HS-27A (cell line): ENCODE results near the gene RPA3.

Experiments
- DNase-seq: peaks from one replicate; pipeline ENCODE4 v3.0.0-alpha.2; 2012; ENCODE audit warnings: low read depth, missing footprints

RPA3 gene

GRCh38 chr7:7732621-7733281 is 14.3 kb upstream of the RPA3 start:
- peak; percentile 23 for DNase-seq

GRCh38 chr7:7731732-7732131 is 13.3 kb upstream of the RPA3 start:
- DNase-seq: no peak

- no peak for DNase-seq
Observed at GRCh38 chr7:7720750-7721621, 2.6 kb upstream of the RPA3 start.

GRCh38 chr7:7720193-7720592 is 1.8 kb upstream of the RPA3 start:
- no peak for DNase-seq

GRCh38 chr7:7719236-7719635 is 829 bp upstream of the RPA3 start:
- peak; percentile 39 for DNase-seq

GRCh38 chr7:7713730-7714129 is 4.7 kb downstream of the RPA3 start:
- DNase-seq: no peak

GRCh38 chr7:7710469-7710868 is 7.9 kb downstream of the RPA3 start:
- DNase-seq: no peak

- no peak for DNase-seq
Observed at GRCh38 chr7:7709291-7709690, 9.1 kb downstream of the RPA3 start.

GRCh38 chr7:7707806-7708205 is 10.6 kb downstream of the RPA3 start:
- DNase-seq: no peak

DNA sequence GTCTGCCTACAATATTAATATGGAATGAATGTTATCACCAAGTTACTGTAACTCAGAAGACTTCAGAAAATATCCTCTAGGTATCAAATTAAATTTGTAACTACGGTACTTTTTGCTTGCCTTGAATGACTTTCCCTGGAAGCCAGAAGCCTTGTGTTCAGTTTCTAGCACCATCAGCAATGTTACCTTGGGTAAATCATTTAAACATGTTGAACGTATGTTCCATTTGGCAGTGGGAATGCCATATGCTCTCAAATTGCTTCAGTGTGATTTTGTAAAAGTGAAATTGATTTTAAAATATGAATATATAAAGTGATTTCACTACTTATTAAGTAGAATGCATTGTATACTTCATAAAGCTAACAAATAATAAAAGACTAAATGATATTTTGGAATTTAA is 11.2 kb downstream of the RPA3 start:
- DNase-seq: no peak

GRCh38 chr7:7706556-7707172 is 11.7 kb downstream of the RPA3 start:
- no peak for DNase-seq

- DNase-seq: no peak
Observed at GRCh38 chr7:7706101-7706511, 12.3 kb downstream of the RPA3 start.

GRCh38 chr7:7705318-7705717 is 13.1 kb downstream of the RPA3 start:
- DNase-seq: no peak

DNA sequence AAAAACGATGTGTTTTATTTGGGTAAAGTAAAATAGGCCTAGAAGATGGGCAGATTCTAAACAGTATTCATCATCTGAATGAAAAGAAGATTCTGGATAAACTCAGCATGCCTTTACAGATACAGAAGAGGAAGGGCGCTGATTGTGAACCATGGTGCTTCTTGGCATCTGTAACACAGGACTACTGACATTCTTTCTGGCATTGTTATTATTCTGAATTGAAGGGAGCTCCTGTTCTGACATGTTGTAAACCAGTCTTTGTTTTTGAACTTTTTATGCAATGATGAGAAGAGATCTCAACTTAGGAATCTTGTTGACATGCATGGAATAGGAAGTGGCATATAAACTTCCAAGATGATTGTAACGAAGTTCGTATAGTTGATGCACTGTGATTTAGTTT is 13.5 kb downstream of the RPA3 start:
- DNase-seq: no peak

DNA sequence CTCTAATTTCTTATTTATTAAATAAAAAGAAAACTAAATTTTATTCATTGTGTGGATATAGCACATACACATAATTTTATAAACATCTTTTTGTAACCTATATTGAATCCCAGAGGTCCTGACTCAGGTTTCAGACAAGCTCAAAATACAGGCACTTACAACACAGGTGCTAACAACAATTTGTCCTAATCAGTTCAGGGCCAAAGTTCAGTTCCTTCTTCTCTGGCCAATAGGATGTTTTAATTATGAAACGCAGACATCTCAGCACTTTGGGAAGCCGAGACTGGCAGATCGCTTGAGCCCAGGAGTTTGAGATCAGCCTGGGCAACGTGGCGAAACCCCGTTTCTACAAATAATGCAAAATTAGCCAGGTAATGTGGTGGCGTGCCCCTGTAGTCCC is 15.0 kb downstream of the RPA3 start:
- no peak for DNase-seq

- no peak for DNase-seq
Observed at GRCh38 chr7:7702826-7703225, 15.6 kb downstream of the RPA3 start.

DNA sequence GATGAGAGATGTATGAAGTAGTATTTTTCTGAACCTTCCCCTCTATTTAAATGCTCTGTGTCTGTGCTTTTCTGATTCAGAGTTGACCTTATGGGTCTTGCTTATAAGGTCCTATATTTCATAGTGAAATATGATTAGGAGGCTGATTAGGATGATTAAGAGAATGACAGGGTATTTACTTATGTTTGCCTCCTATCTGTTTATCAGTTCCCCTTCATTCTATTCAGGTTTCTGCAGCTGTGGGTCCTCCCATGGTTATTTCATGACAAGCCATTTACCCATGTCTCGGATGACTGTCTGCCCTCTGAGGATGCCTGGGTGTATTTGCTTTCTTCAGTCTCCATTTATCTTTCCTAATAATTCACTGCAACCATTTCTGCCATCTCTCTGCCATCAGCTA is 16.9 kb downstream of the RPA3 start:
- no peak for DNase-seq

DNA sequence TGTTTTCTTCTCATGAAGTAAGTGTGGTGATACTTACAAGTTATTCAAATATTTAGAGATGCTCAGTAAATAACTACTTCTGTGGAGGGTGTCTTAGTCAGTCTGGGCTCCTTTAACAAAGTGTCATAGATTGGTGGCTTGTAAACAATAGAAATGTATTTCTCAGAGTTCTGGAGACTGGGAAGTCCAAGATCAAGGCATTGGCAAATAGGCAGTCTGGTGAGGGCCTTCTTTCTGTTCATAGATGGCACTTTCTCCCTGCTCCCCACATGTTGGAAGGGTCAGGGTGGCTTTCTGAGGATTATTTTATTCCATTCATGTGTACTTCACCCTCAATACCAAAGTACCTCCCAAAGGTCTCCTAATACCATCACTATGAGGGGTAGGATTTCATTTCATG is 18.4 kb downstream of the RPA3 start:
- DNase-seq: no peak

GRCh38 chr7:7699380-7699779 is 19.0 kb downstream of the RPA3 start:
- no peak for DNase-seq

GRCh38 chr7:7698930-7699329 is 19.5 kb downstream of the RPA3 start:
- DNase-seq: no peak

DNA sequence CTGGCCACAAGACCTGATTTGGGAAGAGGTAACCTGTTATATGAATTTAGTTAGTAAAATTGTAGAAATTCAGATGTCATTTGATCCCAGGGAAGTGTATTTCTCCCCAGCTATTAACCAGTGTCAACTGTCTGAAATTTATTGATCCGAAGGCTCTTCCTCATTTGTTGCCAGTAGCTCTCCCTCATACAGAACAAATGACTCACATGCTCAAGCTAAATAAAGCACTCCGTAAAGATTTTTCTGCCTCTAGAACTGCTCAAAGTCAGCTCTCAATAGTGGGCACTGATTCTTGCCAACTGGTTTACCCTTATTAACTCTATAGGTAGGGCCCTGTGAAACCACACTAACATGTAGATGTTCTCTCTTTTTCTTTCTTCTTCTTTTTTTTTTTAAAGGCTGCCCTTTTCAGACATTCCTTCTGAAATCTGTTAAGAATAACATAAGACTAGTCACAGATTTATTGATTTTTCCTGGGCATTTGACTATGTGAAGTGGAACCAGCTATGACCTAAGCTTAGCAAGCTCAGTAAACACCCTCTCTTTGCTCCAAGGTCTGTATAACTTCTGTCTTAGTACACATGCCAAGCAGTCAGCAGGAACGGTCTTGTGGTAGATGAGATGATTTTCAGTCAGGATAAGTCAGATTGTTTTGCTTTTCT is 21.8 kb downstream of the RPA3 start:
- no peak for DNase-seq

DNA sequence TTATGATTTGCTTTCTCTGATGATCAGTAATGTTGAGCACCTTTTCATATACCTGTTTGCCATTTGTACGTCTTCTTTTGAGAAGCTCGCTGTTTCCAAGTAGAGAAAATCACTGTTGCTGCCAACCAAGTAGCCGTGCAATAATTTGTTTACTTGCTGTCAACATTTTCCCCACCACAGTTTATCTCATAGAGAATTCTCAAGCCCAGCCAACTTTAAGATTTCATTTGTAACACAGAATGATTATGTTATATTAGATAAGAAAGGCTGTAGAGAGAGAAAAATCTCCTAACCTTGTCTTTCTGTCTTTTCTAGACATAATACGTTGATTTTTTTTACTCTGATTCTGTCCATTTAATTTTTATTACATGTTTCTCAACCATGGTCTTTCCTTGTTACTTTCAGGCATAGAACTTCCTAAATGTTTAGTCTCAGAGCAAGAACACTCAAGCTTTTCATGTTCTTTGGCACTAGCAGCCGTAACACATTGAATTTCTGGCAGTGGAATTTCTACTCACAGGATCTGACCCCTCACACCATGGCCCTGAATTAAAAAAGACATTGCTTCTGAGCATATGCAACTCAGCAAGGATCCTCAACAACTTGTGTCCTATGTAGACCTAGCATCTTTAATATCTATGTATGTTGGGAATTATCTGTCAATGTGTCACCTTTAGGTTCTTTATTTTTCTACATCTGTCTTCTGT is 23.1 kb downstream of the RPA3 start:
- no peak for DNase-seq
